WTC11 (cell line): Measurements from ENCODE around the gene KIF2A. TPM values are rescaled to one million over a fixed set of nuclear protein-coding genes. Genes with fewer than 3 reads are reported as not detected.

ENCODE experiments used
- ATAC-seq: fragments of 200-7000 bp; cut with Tn5 transposase; 2 replicates; pipeline ENCODE4 v1.10.0; 2021; ENCODE audit warnings: mild to moderate bottlenecking, moderate library complexity
- CTCF ChIA-PET: fragments of 300-600 bp; sonication (Branson Sonifier 250); formaldehyde crosslinking; loops from one replicate; lab custom pipeline; 2021; ENCODE audit warnings: antibody characterized with exemption; lab: Charles Lee
- POLR2A ChIA-PET: fragments of 350-600 bp; sonication (Branson Sonifier 250); formaldehyde crosslinking; loops from one replicate; lab custom pipeline; 2021; ENCODE audit warnings: antibody characterized with exemption; lab: Charles Lee
- DNase-seq: peaks from one replicate; pipeline ENCODE4 v3.0.0; 2021; ENCODE audit warnings: low spot score
- H3K27ac Mint-ChIP-seq: 2 replicates; pipeline ENCODE4 v1.8.0; 2021; ENCODE audit warnings: mixed read lengths
- H3K27me3 Mint-ChIP-seq: 2 replicates; pipeline ENCODE4 v1.8.0; 2021; ENCODE audit warnings: low read depth, mild to moderate bottlenecking, moderate library complexity, mixed read lengths
- H3K36me3 Mint-ChIP-seq: 2 replicates; pipeline ENCODE4 v1.8.0; 2021; ENCODE audit warnings: mixed read lengths
- H3K4me1 Mint-ChIP-seq: 2 replicates; pipeline ENCODE4 v1.8.0; 2022; ENCODE audit warnings: mixed read lengths
- H3K4me3 Mint-ChIP-seq: 2 replicates; pipeline ENCODE4 v1.8.0; 2021; ENCODE audit warnings: mild to moderate bottlenecking, moderate library complexity, mixed read lengths
- H3K9me3 Mint-ChIP-seq: 2 replicates; pipeline ENCODE4 v1.8.0; 2021; ENCODE audit warnings: mixed read lengths
- AR ChIP-seq: fragments of 250-450 bp; sonication (Bioruptor Pico); IDR thresholded peaks from 2 replicates; pipeline ENCODE4 v1.9.0; 2021; ENCODE audit warnings: mild to moderate bottlenecking
- CREM ChIP-seq: sonication (generic); formaldehyde crosslinking; IDR thresholded peaks from 2 replicates; pipeline ENCODE4 v1.8.1; 2022; ENCODE audit warnings: mild to moderate bottlenecking, missing genetic modification reagents, moderate library complexity
- CTCF ChIP-seq: fragments of 200-600 bp; IDR thresholded peaks from 2 replicates; pipeline ENCODE4 v1.8.0; 2022; ENCODE audit warnings: antibody characterized with exemption
- ELF4 ChIP-seq: sonication (generic); formaldehyde crosslinking; IDR thresholded peaks from 2 replicates; pipeline ENCODE4 v1.8.1; 2022; ENCODE audit warnings: low read depth, mild to moderate bottlenecking, moderate library complexity, missing genetic modification reagents
- FOXJ3 ChIP-seq: sonication (generic); formaldehyde crosslinking; IDR thresholded peaks from 2 replicates; pipeline ENCODE4 v1.9.0; 2021; ENCODE audit warnings: missing genetic modification reagents, mild to moderate bottlenecking, borderline replicate concordance
- GTF2I ChIP-seq: fragments of 250-450 bp; sonication (Bioruptor Pico); conservative IDR thresholded peaks from 2 replicates; pipeline ENCODE4 v1.4.0; 2021; ENCODE audit warnings: mild to moderate bottlenecking
- HMGA2 ChIP-seq: fragments of 250-450 bp; sonication (Bioruptor Pico); IDR thresholded peaks from 2 replicates; pipeline ENCODE4 v1.4.0; 2021; ENCODE audit warnings: mild to moderate bottlenecking, moderate library complexity
- IRF2 ChIP-seq: sonication (generic); formaldehyde crosslinking; IDR thresholded peaks from 2 replicates; pipeline ENCODE4 v1.8.0; 2022; ENCODE audit warnings: low read depth, missing genetic modification reagents, borderline replicate concordance
- NR2C2 ChIP-seq: sonication (generic); formaldehyde crosslinking; IDR thresholded peaks from 2 replicates; pipeline ENCODE4 v1.8.0; 2022; ENCODE audit warnings: mild to moderate bottlenecking, missing genetic modification reagents
- TCF7 ChIP-seq: sonication (generic); formaldehyde crosslinking; IDR thresholded peaks from 2 replicates; pipeline ENCODE4 v1.8.0; 2022; ENCODE audit warnings: mild to moderate bottlenecking, low read depth, missing genetic modification reagents, moderate library complexity
- USF1 ChIP-seq: sonication (generic); formaldehyde crosslinking; IDR thresholded peaks from 2 replicates; pipeline ENCODE4 v1.8.0; 2022; ENCODE audit warnings: mild to moderate bottlenecking, missing genetic modification reagents
- ZBTB21 ChIP-seq: sonication (generic); formaldehyde crosslinking; IDR thresholded peaks from 2 replicates; pipeline ENCODE4 v1.8.1; 2023; ENCODE audit warnings: mild to moderate bottlenecking, missing genetic modification reagents, borderline replicate concordance
- ZNF121 ChIP-seq: sonication (generic); formaldehyde crosslinking; IDR thresholded peaks from 2 replicates; pipeline ENCODE4 v1.8.0; 2023; ENCODE audit warnings: missing genetic modification reagents
- ZNF263 ChIP-seq: sonication (generic); formaldehyde crosslinking; IDR thresholded peaks from 2 replicates; pipeline ENCODE4 v1.8.1; 2022; ENCODE audit warnings: low read depth, mild to moderate bottlenecking, moderate library complexity, missing genetic modification reagents
- ZNF532 ChIP-seq: fragments of 250-450 bp; sonication (Bioruptor Pico); IDR thresholded peaks from 2 replicates; pipeline ENCODE4 v1.9.0; 2021; ENCODE audit warnings: mild to moderate bottlenecking, borderline replicate concordance
- ZNF671 ChIP-seq: fragments of 250-450 bp; sonication (Bioruptor Pico); IDR thresholded peaks from 2 replicates; pipeline ENCODE4 v1.8.0; 2021; ENCODE audit warnings: mild to moderate bottlenecking
- total RNA-seq: library from RNA; stranded (reverse); gene quantifications from 3 replicates; pipeline ENCODE4 v1.2.3, GENCODE V29; 2021

KIF2A gene
- total RNA-seq, 1 experiment from 2014 or later = 77.8 TPM

- CTCF ChIA-PET = interaction anchor here (0.5 kb wide), 1 partner anchor 996 kb away, joined by 4 read pairs; no protein-coding TSS in a partner anchor
- TF ChIP-seq IRF2 (CRISPR knock-in tag) (no peak), ZNF671 (CRISPR knock-in tag) (no peak), CREM (CRISPR knock-in tag) (no peak), AR (CRISPR knock-in tag) (no peak), TCF7 (CRISPR knock-in tag) (no peak), HMGA2 (CRISPR knock-in tag) (no peak), GTF2I (no peak), ZBTB21 (CRISPR knock-in tag) (no peak), USF1 (CRISPR knock-in tag) (no peak), NR2C2 (CRISPR knock-in tag) (no peak), ELF4 (CRISPR knock-in tag) (no peak)
- TF ChIP-seq, all 79 proteins: peak for 0
These were observed 32.3 kb upstream of the KIF2A start for GRCh38 chr5:62273687-62274086.

GRCh38 chr5:62275581-62275980 is 30.4 kb upstream of the KIF2A start:
- Mint-ChIP-seq H3K4me1 (no peaks in the 10 kb centered on the region), H3K27me3 (no peaks in the 10 kb centered on the region), H3K9me3 (no peaks in the 10 kb centered on the region), H3K4me3 (no peak overlapping the region), H3K36me3 (no peaks in the 10 kb centered on the region), H3K27ac (no peak overlapping the region)
- TF ChIP-seq HMGA2 (CRISPR knock-in tag) = no peak
- CTCF ChIA-PET = no interaction called here
- DNase-seq (no peak), ATAC-seq (no peak)
- POLR2A ChIA-PET = no interaction called here

More at GRCh38 chr5:62273687-62274086, 32.3 kb upstream of the KIF2A start:
- Mint-ChIP-seq H3K4me3 (no peak overlapping the region), H3K27me3 (no peaks in the 10 kb centered on the region), H3K4me1 (no peaks in the 10 kb centered on the region), H3K9me3 (no peaks in the 10 kb centered on the region), H3K36me3 (no peaks in the 10 kb centered on the region), H3K27ac (no peak overlapping the region)
- POLR2A ChIA-PET = no interaction called here
- no peak for DNase-seq
- no peak for ATAC-seq

GRCh38 chr5:62281411-62281810 is 24.6 kb upstream of the KIF2A start:
- H3K36me3 Mint-ChIP-seq = peaks cover 9% of the 10 kb centered on the region
- no peak for ATAC-seq
- no peak for DNase-seq

More at GRCh38 chr5:62281411-62281810, 24.6 kb upstream of the KIF2A start:
- Mint-ChIP-seq H3K27ac (no peak overlapping the region), H3K4me1 (no peaks in the 10 kb centered on the region), H3K4me3 (no peak overlapping the region), H3K9me3 (peaks cover 24% of the 10 kb centered on the region), H3K27me3 (no peaks in the 10 kb centered on the region)
- TF ChIP-seq ELF4 (CRISPR knock-in tag) (no peak), ZBTB21 (CRISPR knock-in tag) (no peak), FOXJ3 (no peak), USF1 (CRISPR knock-in tag) (no peak), CTCF (no peak), ZNF532 (CRISPR knock-in tag) (no peak), ZNF121 (CRISPR knock-in tag) (no peak), ZNF263 (CRISPR knock-in tag) (no peak)
- ChIA-PET CTCF (no interaction called here), POLR2A (no interaction called here)
